ENCODE measurements around the gene C8A. TPM values are rescaled to one million over a fixed set of nuclear protein-coding genes. Genes with fewer than 3 reads are reported as not detected.

C8A gene
- total RNA-seq, 1 donor from 2014 or later = not detected

GRCh38 chr1:56837244-56837939 lies 17.2 kb upstream of the C8A start:
- no peak for DNase-seq

DNA sequence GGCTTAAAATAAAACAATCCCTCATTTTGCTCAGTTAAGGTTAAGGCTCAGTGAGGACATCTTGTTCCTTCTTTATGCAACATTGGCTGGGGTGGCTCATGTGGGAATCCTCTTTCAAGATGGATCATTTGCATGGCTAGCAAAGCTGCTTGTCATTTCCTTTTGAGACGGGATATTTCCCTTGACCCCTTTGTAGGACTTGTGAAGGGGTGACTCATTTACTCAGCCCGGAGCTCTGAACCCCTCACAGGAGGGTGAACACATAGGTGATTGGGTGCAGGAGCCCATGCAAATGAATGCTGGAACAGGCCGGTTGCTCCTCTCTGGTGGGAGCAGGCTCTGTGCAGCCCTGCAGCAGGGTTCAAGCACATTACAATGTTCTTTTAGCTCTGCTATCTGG lies 15.8 kb upstream of the C8A start:
- peak; percentile 9 for DNase-seq

GRCh38 chr1:56843544-56843943 lies 11.1 kb upstream of the C8A start:
- no peak for DNase-seq

DNA sequence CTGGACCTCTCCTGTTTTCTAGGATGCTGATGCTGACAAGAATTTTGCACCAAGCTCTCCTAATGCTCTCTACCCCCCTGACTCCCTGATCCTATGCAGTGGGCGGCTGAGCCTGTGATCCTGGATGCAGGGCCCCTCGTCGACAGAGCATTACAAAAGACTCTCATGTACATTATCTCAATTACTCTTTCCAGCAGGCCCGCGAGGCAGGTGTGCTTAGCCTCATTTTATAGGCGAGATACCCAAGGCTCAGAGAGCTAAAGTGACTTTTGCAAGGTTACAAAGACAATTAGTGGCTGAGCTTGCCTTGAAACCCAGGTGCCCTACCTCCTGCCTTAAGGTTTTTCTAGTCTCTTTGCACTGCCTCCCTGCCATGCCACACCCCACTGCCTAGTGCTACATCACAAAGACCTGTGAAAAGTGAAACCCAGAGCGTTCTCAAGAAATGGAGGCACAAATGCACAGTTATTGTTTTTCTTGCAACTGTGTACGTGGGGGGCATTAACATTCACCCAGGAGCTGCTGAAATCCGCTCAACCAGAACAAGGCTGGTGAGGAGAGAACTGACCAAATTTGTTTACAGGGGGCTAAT lies 10.0 kb upstream of the C8A start:
- DNase-seq = no peak

DNA sequence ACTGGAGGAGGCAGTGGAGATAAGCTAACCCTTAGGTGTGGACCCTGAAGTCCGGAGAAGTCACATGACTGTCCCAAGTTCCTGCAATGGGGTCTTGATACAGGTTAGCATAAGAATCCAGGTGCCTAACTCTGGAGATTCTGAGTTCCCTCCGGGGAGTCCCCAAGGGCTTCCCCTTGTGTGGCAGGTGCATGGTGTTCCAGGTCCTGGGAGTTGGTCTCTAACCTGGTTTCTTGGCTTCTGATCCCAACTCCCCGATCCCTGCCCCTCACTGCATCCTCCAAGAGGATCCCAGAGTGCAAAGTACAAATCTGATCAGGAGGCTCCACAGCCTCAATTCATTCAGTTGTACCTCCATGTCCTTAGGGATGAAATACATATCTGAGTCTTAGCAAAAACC lies 9.3 kb upstream of the C8A start:
- DNase-seq = no peak

- DNase-seq = no peak
These were observed 4.8 kb upstream of the C8A start for GRCh38 chr1:56849750-56850149.

DNA sequence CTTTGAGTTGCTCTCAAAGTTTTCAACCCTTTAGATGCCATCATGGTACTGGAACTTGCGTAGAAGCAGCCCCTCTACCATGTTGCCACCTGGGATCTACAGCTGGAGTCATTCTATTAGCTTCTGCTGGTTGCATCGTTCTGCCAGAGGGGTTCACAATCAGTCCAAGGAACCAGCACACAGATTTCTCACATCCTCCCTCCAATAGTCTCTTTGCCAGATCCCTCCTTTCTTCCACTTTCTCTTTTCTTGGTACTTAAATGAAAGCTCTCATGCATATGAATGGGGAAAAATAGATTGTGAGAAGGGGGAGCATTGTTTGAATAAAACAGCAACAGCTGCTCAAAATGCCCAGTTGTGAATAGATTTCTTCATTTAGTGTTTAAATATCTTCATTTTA lies 4.2 kb upstream of the C8A start:
- no peak for DNase-seq

- DNase-seq = no peak
These were observed 3.7 kb upstream of the C8A start for GRCh38 chr1:56850922-56851321.

- DNase-seq = no peak
These were observed 2.1 kb upstream of the C8A start for GRCh38 chr1:56852476-56852875.

GRCh38 chr1:56855190-56855589 lies 593 bp downstream of the C8A start:
- DNase-seq = no peak

- DNase-seq = no peak
These were observed 1.6 kb downstream of the C8A start for GRCh38 chr1:56856186-56856585.

DNA sequence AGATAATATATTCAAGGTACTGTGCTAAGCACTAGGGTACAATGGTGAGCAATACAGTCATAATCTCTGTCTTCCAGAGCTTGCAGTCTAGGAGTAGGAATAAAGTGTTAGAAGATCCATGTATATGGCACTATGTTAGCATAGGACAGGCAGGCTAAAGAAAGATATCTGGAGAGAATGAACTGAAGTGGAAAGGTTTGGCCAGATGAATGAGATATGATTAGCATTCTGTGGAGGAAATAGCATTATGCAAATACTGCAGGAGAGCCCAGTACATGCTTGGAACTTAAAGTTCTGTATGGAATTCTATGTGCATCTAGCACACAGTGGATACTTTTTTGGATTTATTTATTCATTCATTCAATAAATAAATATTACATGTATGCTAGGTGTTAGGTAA lies 4.7 kb downstream of the C8A start:
- DNase-seq = no peak

- no peak for DNase-seq
These were observed 8.8 kb downstream of the C8A start for GRCh38 chr1:56863265-56863992.

- no peak for DNase-seq
These were observed 9.8 kb downstream of the C8A start for GRCh38 chr1:56864430-56864829.

- no peak for DNase-seq
These were observed 12.1 kb downstream of the C8A start for GRCh38 chr1:56866656-56867055.

GRCh38 chr1:56867491-56867890 lies 12.9 kb downstream of the C8A start:
- DNase-seq = no peak

GRCh38 chr1:56868761-56869160 lies 14.2 kb downstream of the C8A start:
- DNase-seq = no peak

GRCh38 chr1:56872597-56872996 lies 18.0 kb downstream of the C8A start:
- DNase-seq = no peak

GRCh38 chr1:56873213-56873612 lies 18.6 kb downstream of the C8A start:
- DNase-seq = no peak

GRCh38 chr1:56874689-56875088 lies 20.1 kb downstream of the C8A start:
- DNase-seq = no peak

DNA sequence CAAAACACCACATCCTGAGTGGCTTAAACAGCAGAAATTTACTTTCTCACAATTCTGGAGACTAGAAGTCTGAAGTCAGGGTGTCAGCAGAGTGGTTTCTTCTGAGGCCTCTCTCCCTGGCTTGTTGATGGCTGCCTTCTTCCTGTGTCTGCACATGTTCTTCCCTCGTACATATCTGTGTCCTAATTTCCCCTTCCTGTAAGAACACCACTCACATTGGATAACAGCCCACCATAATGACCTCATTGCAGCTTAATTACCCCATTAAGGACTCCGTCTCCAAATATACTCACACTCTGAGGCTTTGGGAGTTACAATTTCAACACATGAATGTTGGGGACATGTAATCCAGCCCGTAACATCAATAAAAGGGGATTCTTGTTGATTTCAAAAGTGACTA lies 23.4 kb downstream of the C8A start:
- no peak for DNase-seq

DNA sequence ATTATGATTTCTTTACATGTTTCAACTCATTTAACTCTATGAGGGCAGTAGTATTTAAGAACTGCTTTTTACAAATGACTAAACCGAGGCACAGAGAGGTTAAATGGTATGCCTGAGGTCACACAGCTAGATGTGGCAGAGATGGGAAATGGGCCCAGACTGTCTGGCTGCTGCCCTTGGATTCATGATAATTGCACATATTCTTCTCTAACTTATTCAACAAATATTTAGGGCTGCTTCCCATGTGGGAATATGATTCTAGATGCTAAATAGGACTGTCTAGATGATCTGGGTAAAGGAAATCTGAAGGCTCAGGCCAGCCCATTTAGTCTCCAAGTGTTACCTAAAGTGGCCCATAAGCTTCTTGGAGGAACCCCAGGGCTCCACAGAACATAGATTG lies 26.2 kb downstream of the C8A start:
- DNase-seq = no peak

DNA sequence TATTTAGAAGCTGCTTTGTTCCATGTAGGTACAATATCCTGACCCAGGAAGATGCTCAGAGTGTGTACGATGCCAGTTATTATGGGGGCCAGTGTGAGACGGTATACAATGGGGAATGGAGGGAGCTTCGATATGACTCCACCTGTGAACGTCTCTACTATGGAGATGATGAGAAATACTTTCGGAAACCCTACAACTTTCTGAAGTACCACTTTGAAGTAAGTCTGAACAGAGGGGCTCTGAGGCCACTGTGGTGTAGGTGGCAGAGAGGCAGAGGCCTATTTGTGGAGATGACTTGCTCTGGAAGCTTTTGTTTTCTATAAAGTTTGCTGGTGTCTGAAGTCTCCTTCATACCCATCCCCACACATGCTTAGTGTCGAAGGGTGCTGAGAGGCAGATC lies 26.8 kb downstream of the C8A start:
- DNase-seq = no peak

- DNase-seq = no peak
These were observed 35.6 kb downstream of the C8A start for GRCh38 chr1:56890229-56890628.

All from dermis blood vessel endothelial cell (primary cell).